GM19099 (cell line): ENCODE results near the gene IFIT5.

Experiments
- POLR2A ChIP-seq: IDR thresholded peaks from 3 replicates; pipeline ENCODE4 v1.6.1; 2011; ENCODE audit warnings: low read depth; ENCODE audit not compliant: insufficient read length; ENCODE audit errors: extremely low read depth

Gene IFIT5

GRCh38 chr10:89390476-89391225 is 23.7 kb upstream of the IFIT5 start:
- no peak for TF ChIP-seq POLR2A

GRCh38 chr10:89391907-89392756 is 22.2 kb upstream of the IFIT5 start, which contains the start of gene IFIT1:
IFIT1 (plus strand) TSS chr10:89392623; CDS start chr10:89392713, 90 bp downstream.
- TF ChIP-seq POLR2A = peak; percentile 94

GRCh38 chr10:89392974-89393373 is 21.4 kb upstream of the IFIT5 start:
- TF ChIP-seq POLR2A = no peak

GRCh38 chr10:89393898-89394297 is 20.5 kb upstream of the IFIT5 start:
- no peak for TF ChIP-seq POLR2A

- no peak for TF ChIP-seq POLR2A
Measured at GRCh38 chr10:89395141-89395540, 19.2 kb upstream of the IFIT5 start.

- TF ChIP-seq POLR2A = no peak
Measured at GRCh38 chr10:89398003-89398749, 16.2 kb upstream of the IFIT5 start.

- TF ChIP-seq POLR2A = no peak
Measured at GRCh38 chr10:89399956-89400355, 14.4 kb upstream of the IFIT5 start.

GRCh38 chr10:89403043-89403442 is 11.3 kb upstream of the IFIT5 start:
- TF ChIP-seq POLR2A = no peak

GRCh38 chr10:89404104-89405047 is 10.0 kb upstream of the IFIT5 start:
- no peak for TF ChIP-seq POLR2A

GRCh38 chr10:89413398-89413912 is 913 bp upstream of the IFIT5 start:
- TF ChIP-seq POLR2A = no peak

GRCh38 chr10:89414879-89415821 is 782 bp downstream of the IFIT5 start:
- TF ChIP-seq POLR2A = no peak

GRCh38 chr10:89416465-89416864 is 2.1 kb downstream of the IFIT5 start:
- no peak for TF ChIP-seq POLR2A

GRCh38 chr10:89419548-89419947 is 5.2 kb downstream of the IFIT5 start:
- no peak for TF ChIP-seq POLR2A
